HL-60 (cell line): ENCODE results near the gene SRRM3.

ENCODE experiments used
- DNase-seq, 2 experiments: peaks; one replicate each; pipeline ENCODE4 v3.0.0-alpha.2; 2010 to 2020; ENCODE audit warnings: low read depth in 1 of 2, low spot score in 1 of 2
- H3K27ac ChIP-seq: fragments of 250-450 bp; sonication (Bioruptor Pico); replicated peaks from 2 replicates; pipeline ENCODE4 v1.5.1; 2020; ENCODE audit warnings: mild to moderate bottlenecking, moderate library complexity
- H3K27me3 ChIP-seq: fragments of 250-450 bp; sonication (Bioruptor Pico); 2 replicates; pipeline ENCODE4 v1.5.1; 2021; ENCODE audit warnings: mild to moderate bottlenecking, moderate library complexity; ENCODE audit not compliant: insufficient read depth, poor library complexity, severe bottlenecking
- H3K4me3 ChIP-seq: replicated peaks from 2 replicates; pipeline ENCODE4 v1.5.1; 2011; ENCODE audit warnings: mild to moderate bottlenecking, control low read depth, low read length; ENCODE audit not compliant: insufficient read depth
- CTCF ChIP-seq: IDR thresholded peaks from one replicate; pipeline ENCODE4 v1.5.1; 2011; ENCODE audit warnings: low read length, control low read depth, inconsistent platforms; ENCODE audit not compliant: insufficient read depth
- GABPA ChIP-seq: IDR thresholded peaks from 2 replicates; pipeline ENCODE4 v1.6.1; 2012; ENCODE audit warnings: low read depth
- POLR2AphosphoS5 ChIP-seq: IDR thresholded peaks from 2 replicates; pipeline ENCODE4 v1.6.1; 2012; ENCODE audit warnings: low read depth
- REST ChIP-seq: IDR thresholded peaks from 2 replicates; pipeline ENCODE4 v1.6.1; 2012; ENCODE audit warnings: low read depth; ENCODE audit not compliant: insufficient replicate concordance
- SPI1 ChIP-seq: IDR thresholded peaks from 2 replicates; pipeline ENCODE4 v1.6.1; 2012; ENCODE audit warnings: low read depth, mild to moderate bottlenecking, borderline replicate concordance

The SRRM3 gene

GRCh38 chr7:76272851-76273497 is 71.3 kb downstream of the SRRM3 start:
- DNase-seq, result no peak
- H3K27ac ChIP-seq, result no peak overlapping the region
- H3K27me3 ChIP-seq, result peaks cover 11% of the 10 kb centered on the region
- TF ChIP-seq SPI1 (no peak), REST (no peak), GABPA (no peak), POLR2AphosphoS5 (no peak), CTCF (no peak)
- H3K4me3 ChIP-seq, result no peak overlapping the region

- TF ChIP-seq SPI1 (no peak), POLR2AphosphoS5 (no peak), GABPA (no peak), REST (no peak), CTCF (no peak)
- Histone ChIP-seq H3K4me3 (no peak overlapping the region), H3K27me3 (peaks cover 9% of the 10 kb centered on the region)
Observed at GRCh38 chr7:76273503-76273902, 71.8 kb downstream of the SRRM3 start.

GRCh38 chr7:76278540-76278939 is 76.8 kb downstream of the SRRM3 start:
- H3K4me3 ChIP-seq, result no peak overlapping the region
- no peak for DNase-seq
- peaks cover 18% of the 10 kb centered on the region for H3K27me3 ChIP-seq
- TF ChIP-seq POLR2AphosphoS5 (no peak), CTCF (no peak), GABPA (no peak), SPI1 (no peak), REST (no peak)
- H3K27ac ChIP-seq, result no peak overlapping the region

More at GRCh38 chr7:76273503-76273902, 71.8 kb downstream of the SRRM3 start:
- no peak overlapping the region for H3K27ac ChIP-seq
- DNase-seq, result no peak
